Mammary epithelial cell (primary cell): ENCODE results near the gene FAU.

Experiments
- CTCF ChIP-seq, 2 donors: IDR thresholded peaks in 1 of 2; conservative IDR thresholded peaks in 1 of 2; 2 replicates each; pipeline ENCODE4 v1.5.1; 2011 to 2012; ENCODE audit warnings: inconsistent platforms in 2 of 2, low read length in 2 of 2, mild to moderate bottlenecking in 2 of 2, control low read depth in 1 of 2, low read depth in 1 of 2; ENCODE audit not compliant: insufficient read depth in 1 of 2; ENCODE audit errors: extremely low read depth in 1 of 2
- EZH2 ChIP-seq: IDR thresholded peaks from 2 replicates; pipeline ENCODE4 v1.6.1; 2012; ENCODE audit warnings: low read length, inconsistent platforms, borderline replicate concordance

- TF ChIP-seq CTCF (conservative IDR thresholded peaks at IDR 0.05 in 1 of 2, IDR thresholded peaks at IDR 0.05 in 1 of 2; ENCODE audit: extremely low read depth in 1 of 2, insufficient read depth in 1 of 2, low read depth in 1 of 2, low read length in 2 of 2) (no peak), EZH2 (no peak)
Measured at GRCh38 chr11:65159012-65159411, 37.1 kb upstream of the FAU start.
